Astrocyte (in vitro differentiated cells and primary cell): ENCODE results near the gene SPATA16.

Experiments
- CTCF ChIP-seq: IDR thresholded peaks from 2 replicates; pipeline ENCODE4 v1.5.1; 2011; ENCODE audit warnings: low read depth, mild to moderate bottlenecking, inconsistent platforms, low read length, moderate library complexity; ENCODE audit not compliant: insufficient read depth
- EZH2 ChIP-seq: IDR thresholded peaks from 2 replicates; pipeline ENCODE4 v1.6.1; 2012; ENCODE audit warnings: mild to moderate bottlenecking, low read length, inconsistent platforms; ENCODE audit not compliant: insufficient read depth

- no peak for TF ChIP-seq CTCF
- no peak for TF ChIP-seq EZH2
Observed at GRCh38 chr3:173049360-173049759, 91.7 kb downstream of the SPATA16 start.
